Esophagus mucosa (tissue), 1 donor: Measurements from ENCODE around the gene PLSCR4. TPM values are rescaled to one million over a fixed set of nuclear protein-coding genes. Genes with fewer than 3 reads are reported as not detected.

Experiments used
- ATAC-seq: fragments of 200-7000 bp; cut with Tn5 transposase; one replicate; pipeline ENCODE4 v1.9.1; 2020
- total RNA-seq: library from RNA; stranded (reverse); gene quantifications from one replicate; pipeline ENCODE4 v1.2.4, GENCODE V29; 2023
- donor health status: DM: yes; HTN: yes; CAD: no.

The PLSCR4 gene
- total RNA-seq, 1 donor from 2014 or later, result 8.8 TPM

GRCh38 chr3:146189519-146190173, 61.3 kb downstream of the PLSCR4 start:
- peak; percentile 74 for ATAC-seq

GRCh38 chr3:146187334-146187950, 63.5 kb downstream of the PLSCR4 start:
- no peak for ATAC-seq

- peak; percentile 29 for ATAC-seq
Measured at GRCh38 chr3:146184241-146185015, 66.5 kb downstream of the PLSCR4 start.

- ATAC-seq, result no peak
Measured at GRCh38 chr3:146181216-146181615, 69.7 kb downstream of the PLSCR4 start.

- no peak for ATAC-seq
Measured at GRCh38 chr3:146180376-146180775, 70.5 kb downstream of the PLSCR4 start.

- no peak for ATAC-seq
Measured at GRCh38 chr3:146178006-146178689, 72.8 kb downstream of the PLSCR4 start.

GRCh38 chr3:146177519-146177918, 73.4 kb downstream of the PLSCR4 start:
- no peak for ATAC-seq

GRCh38 chr3:146177072-146177471, 73.8 kb downstream of the PLSCR4 start:
- ATAC-seq, result no peak

- ATAC-seq, result no peak
Measured at GRCh38 chr3:146172586-146172985, 78.3 kb downstream of the PLSCR4 start.

GRCh38 chr3:146170591-146170990, 80.3 kb downstream of the PLSCR4 start:
- no peak for ATAC-seq

- ATAC-seq, result no peak
Measured at GRCh38 chr3:146169891-146170290, 81.0 kb downstream of the PLSCR4 start.

- no peak for ATAC-seq
Measured at GRCh38 chr3:146166826-146167225, 84.1 kb downstream of the PLSCR4 start.

GRCh38 chr3:146166415-146166821, 84.5 kb downstream of the PLSCR4 start:
- no peak for ATAC-seq

- no peak for ATAC-seq
Measured at GRCh38 chr3:146165877-146166276, 85.0 kb downstream of the PLSCR4 start.

- no peak for ATAC-seq
Measured at GRCh38 chr3:146164971-146165769, 85.7 kb downstream of the PLSCR4 start.

GRCh38 chr3:146164506-146164905, 86.4 kb downstream of the PLSCR4 start:
- no peak for ATAC-seq

- ATAC-seq, result no peak
Measured at GRCh38 chr3:146164071-146164470, 86.8 kb downstream of the PLSCR4 start.

- ATAC-seq, result peak; percentile 74
Measured at GRCh38 chr3:146163584-146163983, 87.3 kb downstream of the PLSCR4 start.

- no peak for ATAC-seq
Measured at GRCh38 chr3:146162561-146162960, 88.3 kb downstream of the PLSCR4 start.

- no peak for ATAC-seq
Measured at GRCh38 chr3:146161663-146162002, 89.3 kb downstream of the PLSCR4 start.

GRCh38 chr3:146160964-146161662, 89.8 kb downstream of the PLSCR4 start, which contains the start of gene PLOD2:
PLOD2 (minus strand) TSS chr3:146161184; CDS start chr3:146160989, 195 bp downstream.
- ATAC-seq, result peak; percentile 78
